ENCODE measurements around the gene CADPS2.

DNA sequence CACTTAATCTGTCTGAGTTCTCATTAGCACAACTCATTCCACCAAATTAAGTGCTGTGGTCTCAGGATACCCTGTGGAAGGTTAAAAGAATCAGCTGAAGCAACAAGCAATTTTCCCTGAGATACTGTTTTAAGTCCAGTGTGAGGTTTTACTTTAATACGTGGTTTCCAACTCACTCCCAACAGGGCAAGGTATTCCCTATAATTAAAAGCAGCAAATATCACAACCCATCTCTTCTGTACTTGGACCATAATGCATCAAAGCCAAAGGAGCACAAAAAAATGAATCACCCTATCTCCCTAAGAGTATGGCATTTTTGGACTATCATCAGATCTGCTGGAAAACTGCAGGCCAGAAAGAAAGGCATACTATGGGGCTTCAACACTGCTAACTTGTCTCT is 4.9 kb downstream of the CADPS2 start:
- TF ChIP-seq EZH2 (IDR thresholded peaks at IDR 0.05; ENCODE audit: low read length, missing control alignments), result no peak
- TF ChIP-seq, protein P1, sequence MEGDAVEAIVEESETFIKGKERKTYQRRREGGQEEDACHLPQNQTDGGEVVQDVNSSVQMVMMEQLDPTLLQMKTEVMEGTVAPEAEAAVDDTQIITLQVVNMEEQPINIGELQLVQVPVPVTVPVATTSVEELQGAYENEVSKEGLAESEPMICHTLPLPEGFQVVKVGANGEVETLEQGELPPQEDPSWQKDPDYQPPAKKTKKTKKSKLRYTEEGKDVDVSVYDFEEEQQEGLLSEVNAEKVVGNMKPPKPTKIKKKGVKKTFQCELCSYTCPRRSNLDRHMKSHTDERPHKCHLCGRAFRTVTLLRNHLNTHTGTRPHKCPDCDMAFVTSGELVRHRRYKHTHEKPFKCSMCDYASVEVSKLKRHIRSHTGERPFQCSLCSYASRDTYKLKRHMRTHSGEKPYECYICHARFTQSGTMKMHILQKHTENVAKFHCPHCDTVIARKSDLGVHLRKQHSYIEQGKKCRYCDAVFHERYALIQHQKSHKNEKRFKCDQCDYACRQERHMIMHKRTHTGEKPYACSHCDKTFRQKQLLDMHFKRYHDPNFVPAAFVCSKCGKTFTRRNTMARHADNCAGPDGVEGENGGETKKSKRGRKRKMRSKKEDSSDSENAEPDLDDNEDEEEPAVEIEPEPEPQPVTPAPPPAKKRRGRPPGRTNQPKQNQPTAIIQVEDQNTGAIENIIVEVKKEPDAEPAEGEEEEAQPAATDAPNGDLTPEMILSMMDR (conservative IDR thresholded peaks at IDR 0.05 in 1 of 2, IDR thresholded peaks at IDR 0.05 in 1 of 2; ENCODE audit: low read depth in 1 of 2, low read length in 2 of 2), result no peak
